Skeletal muscle cell (primary cell): Measurements from ENCODE around the gene HK1.
"Not testable (repeated sequence)": the region's sequence is repeated elsewhere in the genome, so short reads cannot be mapped to it uniquely, and the experiment has no call there.

Experiments used
- DNase-seq: peaks from one replicate; pipeline ENCODE4 v3.0.0-alpha.2; 2010; ENCODE audit warnings: low read depth
- H3K4me3 ChIP-seq: 2 replicates; pipeline ENCODE4 v1.5.1; 2011; ENCODE audit warnings: low read depth, mild to moderate bottlenecking, control low read depth, low read length, moderate library complexity

HK1 gene

DNA sequence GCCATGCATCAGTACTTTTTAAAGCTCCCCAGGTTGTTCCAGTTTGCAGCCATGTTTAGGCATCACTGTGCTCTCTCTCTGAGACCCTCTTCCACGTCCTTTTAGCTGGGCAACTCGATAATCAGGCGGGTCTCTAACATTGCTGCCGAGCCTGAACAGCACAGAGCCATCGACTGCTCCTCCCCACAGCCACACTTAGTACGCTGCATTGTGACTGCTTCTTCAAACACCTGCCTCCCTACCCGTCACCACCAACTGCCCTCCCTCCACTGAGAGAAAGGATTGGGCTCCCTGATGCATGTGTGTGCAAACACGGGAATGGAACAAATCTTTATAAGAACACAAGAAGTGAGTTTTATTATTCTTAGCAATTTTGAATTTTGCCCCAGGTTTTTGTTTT lies 149.9 kb downstream of the HK1 start:
- H3K4me3 ChIP-seq = no peak overlapping the region
- no peak for DNase-seq

DNA sequence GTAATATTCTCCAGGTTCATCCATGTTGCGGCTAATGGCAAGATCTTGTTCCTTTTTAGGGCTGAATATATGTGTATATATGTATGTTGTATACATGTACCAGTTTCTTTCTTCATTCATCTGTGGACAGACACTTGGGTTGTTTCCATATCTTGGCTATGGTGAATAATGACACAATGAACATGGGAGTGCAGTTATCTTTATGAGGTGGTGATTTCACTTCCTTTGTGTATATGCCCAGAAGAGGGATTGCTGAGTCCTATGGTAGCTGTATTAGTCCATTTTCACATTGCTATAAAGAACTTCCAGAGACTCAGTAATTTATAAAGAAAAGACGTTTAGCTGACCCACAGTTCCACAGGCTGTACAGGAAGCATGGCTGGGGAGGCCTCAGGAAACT lies 155.9 kb downstream of the HK1 start:
- DNase-seq = no peak
- H3K4me3 ChIP-seq = no peak overlapping the region

DNA sequence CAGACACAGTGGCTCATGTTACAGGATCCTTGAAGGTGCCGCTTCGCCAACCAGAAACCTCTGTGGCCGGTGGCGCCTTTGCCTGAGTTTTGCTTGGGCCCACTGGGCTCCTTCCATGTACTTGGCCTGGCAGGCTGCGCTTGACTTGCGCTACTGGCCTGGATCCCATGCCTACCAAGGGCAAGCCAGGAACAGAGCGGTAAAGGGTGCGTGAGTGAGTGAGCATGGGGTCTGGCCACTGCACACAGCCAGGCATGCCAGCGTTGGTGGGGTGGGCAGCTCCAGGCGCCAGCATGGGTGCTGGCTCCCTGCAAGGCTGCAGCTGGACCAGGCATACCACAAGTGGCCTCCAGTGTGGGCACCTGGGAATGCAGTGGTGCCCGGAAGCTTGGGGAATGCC lies 156.6 kb downstream of the HK1 start:
- no peak for DNase-seq
- H3K4me3 ChIP-seq = no peak overlapping the region

DNA sequence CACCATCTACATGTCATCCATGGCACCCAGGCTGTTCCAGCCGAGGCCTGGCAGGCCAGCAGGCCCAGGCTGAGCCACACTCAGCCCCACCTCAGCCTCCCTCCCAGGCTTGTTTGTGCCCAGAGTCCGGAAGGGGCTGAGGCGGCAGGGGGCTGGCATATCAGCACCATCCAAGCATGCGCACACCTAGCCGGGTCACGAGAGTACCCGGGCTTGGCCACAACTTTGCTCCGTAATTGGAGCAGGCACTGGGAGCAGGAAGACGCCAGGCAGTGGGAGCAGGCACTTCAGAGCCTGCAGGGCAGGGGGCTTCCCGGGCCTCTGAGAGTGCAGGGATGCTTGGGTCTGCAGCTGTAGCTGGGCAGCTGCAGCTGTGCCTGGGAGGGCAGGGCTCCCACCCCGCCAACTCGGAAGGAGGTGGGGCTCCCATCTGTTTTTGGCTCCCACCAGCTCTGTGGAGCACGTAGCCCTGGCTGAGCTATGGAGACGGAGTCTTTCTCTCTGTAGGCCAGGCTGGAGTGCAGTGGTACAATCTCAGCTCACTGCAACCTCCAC lies 157.7 kb downstream of the HK1 start:
- no peak overlapping the region for H3K4me3 ChIP-seq
- no peak for DNase-seq

DNA sequence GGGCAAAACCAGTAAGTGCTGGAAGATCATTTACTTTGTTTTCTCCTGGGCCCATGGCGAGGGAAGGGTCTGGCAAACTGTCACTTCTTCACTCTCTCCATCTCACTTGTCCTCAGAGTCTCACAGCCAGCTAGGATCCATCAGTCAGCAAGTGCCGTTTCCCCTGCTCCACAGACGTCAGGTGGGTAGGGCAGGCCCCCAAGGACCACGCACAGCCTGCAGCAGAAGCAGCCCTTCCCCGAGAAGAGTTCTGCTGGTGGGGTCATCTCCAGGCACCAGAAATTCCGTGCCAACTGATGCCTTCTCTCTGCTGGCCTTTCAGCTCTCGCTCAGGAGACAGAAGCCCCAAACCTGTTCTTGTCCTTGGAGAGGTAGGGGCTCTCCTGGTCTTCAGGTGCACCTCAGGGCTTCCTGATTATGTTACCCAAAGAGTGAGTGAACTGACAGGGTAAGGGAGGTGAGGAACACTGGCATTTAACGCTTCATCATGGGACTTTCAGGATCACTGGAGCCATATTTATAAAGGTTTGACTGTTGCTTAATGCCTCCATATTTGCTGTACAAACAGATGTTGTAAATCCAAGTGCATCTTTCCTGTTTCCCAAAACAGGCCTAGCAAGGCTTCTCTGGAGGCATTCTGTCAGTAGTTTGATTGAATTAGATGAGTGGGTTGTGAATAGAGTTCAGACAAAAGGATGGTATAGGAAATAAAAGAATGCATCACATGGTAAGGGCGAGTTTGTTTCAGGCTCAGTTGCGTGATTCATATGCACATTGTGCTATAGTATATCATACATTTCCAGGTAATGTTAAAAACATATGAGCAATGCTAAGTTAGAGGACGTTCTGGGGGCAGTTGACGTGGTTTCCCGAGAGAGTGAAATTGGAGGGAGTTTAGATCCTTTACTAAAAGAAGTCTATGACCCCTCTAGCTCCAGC lies 159.3 kb downstream of the HK1 start:
- no peak overlapping the region for H3K4me3 ChIP-seq
- DNase-seq = no peak

DNA sequence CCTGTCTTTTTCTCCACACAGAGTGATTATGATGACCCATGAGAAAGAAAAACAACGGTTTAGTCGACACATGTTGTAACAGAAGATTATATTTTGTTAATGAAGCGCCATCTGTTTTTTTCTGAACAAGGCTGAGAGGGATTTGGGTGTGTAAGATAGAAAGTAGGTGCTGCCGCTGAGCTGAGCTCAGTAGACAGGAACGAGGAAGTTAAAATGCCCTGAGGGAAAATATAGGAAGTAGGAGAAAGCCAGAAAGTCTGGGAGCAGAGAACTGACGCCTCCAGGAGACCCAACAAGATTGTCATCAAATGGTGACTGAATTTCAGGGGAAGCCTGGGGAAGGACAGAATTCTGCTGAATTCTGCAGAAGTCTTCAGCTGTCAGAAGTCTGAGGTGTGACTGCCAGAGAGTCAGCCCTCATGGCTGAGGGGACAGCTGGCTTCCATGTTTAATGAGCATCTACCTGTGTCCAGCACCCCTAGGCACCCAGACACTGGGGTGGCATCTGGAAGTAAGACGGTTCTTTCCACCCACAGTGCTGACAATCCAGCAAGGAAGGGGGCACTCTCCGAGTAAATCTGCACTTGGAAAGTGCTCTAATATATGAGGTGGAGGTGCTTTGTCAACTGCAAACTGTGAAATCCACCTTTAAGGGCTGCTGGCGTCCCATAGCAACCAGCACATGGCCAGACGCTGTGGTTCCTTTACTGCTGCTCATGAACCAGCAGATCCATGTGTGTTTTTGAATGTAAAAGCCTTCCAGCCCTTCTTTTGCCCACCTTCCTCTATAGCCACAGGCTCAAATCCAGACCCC lies 160.4 kb downstream of the HK1 start:
- no peak overlapping the region for H3K4me3 ChIP-seq
- no peak for DNase-seq

DNA sequence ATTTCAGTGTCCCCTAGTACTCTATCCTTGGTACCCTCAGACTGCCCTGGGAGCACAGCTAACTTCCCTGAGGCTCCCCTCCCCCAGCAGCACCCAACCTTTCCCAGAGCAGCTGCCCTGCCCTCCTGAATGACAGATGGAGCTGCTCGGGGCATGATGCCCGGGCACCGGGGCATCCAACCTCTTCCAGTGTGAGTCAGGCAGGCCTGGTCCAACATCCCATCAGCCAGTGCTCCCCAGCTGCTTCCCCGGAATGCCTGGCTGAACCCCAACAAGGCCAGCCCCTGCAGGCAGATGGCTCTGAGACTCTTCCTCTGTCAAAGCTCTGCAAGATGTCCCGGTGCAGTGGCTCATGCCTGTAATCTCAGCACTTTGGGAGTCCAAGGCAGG lies 161.0 kb downstream of the HK1 start:
- no peak overlapping the region for H3K4me3 ChIP-seq
- DNase-seq = no peak

DNA sequence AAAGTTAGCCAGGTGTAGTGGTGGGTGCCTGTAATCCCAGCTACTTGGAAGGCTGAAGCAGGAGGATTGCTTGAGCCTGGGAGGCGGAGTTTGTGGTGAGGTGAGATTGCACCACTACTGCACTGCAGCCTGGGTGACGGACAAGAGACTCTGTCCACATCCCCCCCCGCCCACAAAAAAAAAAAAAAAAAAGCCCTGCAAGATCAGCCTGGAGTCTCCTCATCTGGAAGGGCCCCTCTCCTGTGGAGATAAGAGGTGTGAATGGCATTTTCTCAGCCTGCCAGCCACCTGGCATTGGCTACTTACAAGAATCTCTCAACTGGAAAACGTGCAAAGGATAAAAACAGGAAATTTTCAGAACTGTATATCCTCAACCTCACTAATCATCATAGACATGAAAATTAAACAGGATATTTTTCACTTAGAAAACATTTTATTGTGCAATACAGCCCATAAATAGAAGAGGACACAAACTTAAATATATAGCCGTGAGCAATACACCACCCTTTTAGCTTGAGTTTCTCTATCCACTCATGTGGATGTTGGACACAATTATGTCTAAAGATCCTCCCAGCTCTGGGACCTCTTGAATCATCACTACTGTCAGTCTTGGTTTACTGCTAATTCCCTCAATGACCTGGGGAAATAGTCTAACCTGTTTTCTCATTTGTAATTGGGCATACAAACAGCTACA lies 161.7 kb downstream of the HK1 start:
- peak; percentile 25 for DNase-seq
- no peak overlapping the region for H3K4me3 ChIP-seq

DNA sequence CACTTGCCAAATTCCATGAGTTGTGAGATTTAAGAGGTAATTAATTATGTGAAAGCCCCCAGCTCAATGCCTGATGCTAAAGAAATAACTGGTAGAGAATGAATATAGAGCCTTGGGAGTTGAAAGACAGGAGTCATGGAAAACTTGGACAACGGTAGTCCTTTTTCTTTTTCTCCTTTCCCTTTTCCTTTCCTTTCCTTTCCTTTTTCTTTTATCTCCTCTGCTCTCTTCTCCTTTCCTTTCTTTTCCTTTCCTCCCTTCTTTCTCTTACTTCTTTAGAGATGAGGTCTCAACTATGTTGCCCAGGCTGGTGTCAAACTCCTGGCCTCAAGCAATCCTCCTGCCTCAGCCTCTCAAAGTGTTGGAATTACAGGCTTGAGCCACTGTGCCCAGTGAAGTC lies 165.1 kb downstream of the HK1 start:
- no peak for DNase-seq
- no peak overlapping the region for H3K4me3 ChIP-seq

DNA sequence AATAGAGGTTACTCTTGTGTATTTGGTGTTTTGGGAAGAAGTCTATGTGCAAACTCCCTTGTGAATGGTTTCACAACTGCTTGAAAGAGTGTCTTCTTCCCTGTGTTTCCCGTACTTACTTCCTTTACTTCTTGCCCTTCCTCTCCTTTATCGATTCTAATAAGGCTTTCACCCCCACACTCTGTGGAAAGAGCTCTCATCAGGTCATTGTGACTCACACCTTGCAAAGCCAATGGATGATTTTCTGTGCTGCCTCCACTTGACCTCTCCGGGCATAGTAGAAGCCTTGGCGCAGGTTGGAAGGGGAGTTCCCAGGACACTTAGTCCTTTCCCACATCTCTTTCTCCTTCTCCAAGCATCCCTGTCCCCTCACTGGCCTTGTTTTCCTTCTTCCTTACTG lies 166.7 kb downstream of the HK1 start:
- no peak overlapping the region for H3K4me3 ChIP-seq
- no peak for DNase-seq

DNA sequence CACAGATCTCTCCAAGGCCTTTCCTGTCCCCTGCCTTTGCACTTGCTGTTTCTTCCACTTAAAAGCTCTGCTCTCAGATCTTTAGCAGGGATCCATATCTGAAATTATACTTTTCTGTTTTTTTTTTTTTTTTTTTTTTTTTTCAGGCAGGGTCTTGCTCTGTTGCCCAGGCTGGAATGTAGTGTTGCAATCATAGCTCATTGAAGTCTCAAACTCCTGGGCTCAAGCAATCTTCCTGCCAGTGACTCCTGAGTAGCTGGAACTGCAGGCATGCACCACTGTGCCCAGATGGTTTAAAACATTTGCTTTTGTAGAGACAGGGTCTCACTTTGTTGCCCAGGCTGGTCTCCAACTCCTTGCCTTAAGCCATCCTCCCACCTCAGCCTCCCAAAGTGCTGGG lies 167.9 kb downstream of the HK1 start:
- DNase-seq = no peak
- no peak overlapping the region for H3K4me3 ChIP-seq

DNA sequence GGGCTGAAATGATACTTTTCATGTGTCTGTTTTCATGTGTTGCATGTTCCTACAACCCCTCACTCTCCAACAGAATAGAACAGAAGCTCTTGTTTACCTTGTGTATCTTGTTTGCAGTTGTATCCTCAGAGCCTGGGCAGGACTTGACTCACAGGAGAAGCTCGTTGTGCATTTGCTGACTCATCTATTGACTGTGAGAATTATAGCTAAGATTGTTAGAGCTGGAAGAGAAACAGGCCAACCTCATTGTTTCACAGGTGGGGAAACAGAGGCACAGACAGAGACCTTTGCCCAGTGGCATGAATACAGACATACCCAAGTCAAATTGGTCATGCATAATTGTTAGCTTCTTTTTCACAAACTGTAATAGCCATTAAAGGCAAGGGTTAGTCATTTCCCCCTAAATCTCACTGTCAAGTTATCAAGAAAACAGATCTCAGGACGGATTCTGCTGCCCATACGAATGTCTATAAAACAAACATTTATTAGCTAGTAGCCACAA lies 168.4 kb downstream of the HK1 start:
- DNase-seq = peak; percentile 51
- H3K4me3 ChIP-seq = no peak overlapping the region

DNA sequence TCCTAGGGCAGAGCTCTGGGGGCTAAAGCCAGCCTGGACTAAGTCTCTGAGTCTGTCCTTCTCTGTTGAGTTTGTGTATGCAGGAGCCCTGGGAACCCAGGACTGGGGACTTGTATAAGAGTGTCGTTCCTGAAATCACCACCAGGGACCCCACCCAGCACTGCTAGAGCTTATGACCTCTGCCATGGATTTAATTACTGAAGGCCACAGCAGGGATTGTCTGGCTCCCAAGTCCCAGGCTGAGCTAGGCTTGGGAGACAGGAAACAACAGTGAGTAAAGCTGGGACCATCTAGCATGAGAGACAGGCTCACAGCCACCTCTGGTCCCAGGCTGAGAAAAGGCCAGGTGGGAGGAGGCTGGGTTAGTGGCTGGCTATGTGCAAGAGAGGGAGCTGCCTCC lies 171.5 kb downstream of the HK1 start:
- H3K4me3 ChIP-seq = no peak overlapping the region
- no peak for DNase-seq

DNA sequence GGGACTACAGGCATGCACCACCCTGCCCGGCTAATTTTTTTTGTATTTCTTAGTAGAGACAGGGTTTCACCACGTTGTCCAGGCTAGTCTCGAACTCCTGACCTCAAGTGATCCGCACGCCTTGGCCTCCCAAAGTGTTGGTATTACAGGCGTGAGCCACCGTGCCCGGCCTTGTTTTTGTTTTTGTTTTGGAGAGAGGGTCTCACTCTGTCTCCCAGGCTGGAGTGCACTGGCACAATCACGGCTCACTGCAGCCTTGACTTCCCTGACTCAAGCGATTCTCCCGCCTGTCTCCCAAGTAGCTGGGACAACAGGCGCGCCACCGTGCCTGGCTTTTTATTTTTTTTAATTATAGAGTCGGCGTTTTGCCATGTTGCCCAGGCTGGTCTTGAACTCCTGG lies 172.1 kb downstream of the HK1 start:
- not testable (repeated sequence) for DNase-seq, H3K4me3 ChIP-seq

DNA sequence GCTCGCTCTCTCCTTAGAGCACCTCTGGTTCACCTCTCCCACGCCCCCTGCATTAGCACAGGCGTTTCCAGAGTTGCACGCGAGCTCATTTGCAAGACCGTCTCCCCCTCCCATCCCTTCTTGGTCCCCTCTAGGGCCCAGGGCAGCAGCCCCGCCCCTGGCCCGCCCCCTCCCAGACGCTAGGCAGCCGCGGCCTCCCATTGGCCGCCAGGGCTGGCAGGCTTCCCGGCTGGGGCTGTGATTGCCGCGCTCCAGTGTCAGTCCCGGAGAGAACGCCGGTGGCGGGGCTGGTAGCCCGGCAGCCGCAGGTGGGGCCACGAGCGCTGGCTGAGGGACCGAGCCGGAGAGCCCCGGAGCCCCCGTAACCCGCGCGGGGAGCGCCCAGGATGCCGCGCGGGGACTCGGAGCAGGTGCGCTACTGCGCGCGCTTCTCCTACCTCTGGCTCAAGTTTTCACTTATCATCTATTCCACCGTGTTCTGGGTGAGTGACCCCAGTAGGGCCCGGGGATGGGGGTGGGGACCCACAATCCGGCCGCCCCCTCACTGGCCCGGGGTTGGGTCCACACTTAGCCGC lies 173.0 kb downstream of the HK1 start, which contains the start of gene TSPAN15:
Gene TSPAN15, plus strand, starts transcription at position 257 of the 575 bp plus-strand sequence. Its CDS starts 130 bp downstream, at position 387.
- no peak for DNase-seq
- peak within 1 kb of the TSS; percentile 54 for H3K4me3 ChIP-seq
